Caco-2 (cell line): ENCODE measurements around the gene FUT2. TPM values are rescaled to one million over a fixed set of nuclear protein-coding genes. Genes with fewer than 3 reads are reported as not detected.

Experiments used
- BruUV-seq: library from RNA; stranded (reverse); fragments of 400-500 nt; replicated peaks from 2 replicates; lab custom pipeline; 2021; lab: Mats Ljungman, UMichigan
- CTCF ChIA-PET: fragments of 300-600 bp; sonication (Branson Sonifier 250); formaldehyde crosslinking; loops from one replicate; lab custom pipeline; 2022; ENCODE audit warnings: antibody characterized with exemption; lab: Charles Lee
- POLR2A ChIA-PET: fragments of 300-600 bp; sonication (Branson Sonifier 250); formaldehyde crosslinking; loops from one replicate; lab custom pipeline; 2022; ENCODE audit warnings: antibody characterized with exemption; lab: Charles Lee
- DNase-seq, 2 experiments: peaks; one replicate each; pipeline versions ENCODE4 v3.0.0 to v3.0.0-alpha.2; 2020 to 2022
- H3K27me3 ChIP-seq: replicated peaks from 2 replicates; pipeline ENCODE4 v1.6.0; 2011; ENCODE audit warnings: low read length; ENCODE audit not compliant: control insufficient read depth, insufficient read depth
- H3K36me3 ChIP-seq: 2 replicates; pipeline ENCODE4 v1.5.1; 2011; ENCODE audit warnings: low read length; ENCODE audit not compliant: control insufficient read depth, insufficient read depth
- H3K4me1 ChIP-seq: fragments of 250-450 bp; sonication (Bioruptor Pico); 2 replicates; pipeline ENCODE4 v1.5.1; 2020; ENCODE audit warnings: mild to moderate bottlenecking
- H3K4me3 ChIP-seq: 2 replicates; pipeline ENCODE4 v1.5.1; 2011; ENCODE audit warnings: low read depth, mild to moderate bottlenecking, control low read depth, low read length
- H3K9me3 ChIP-seq: fragments of 250-450 bp; sonication (Bioruptor Pico); 2 replicates; pipeline ENCODE4 v1.5.1; 2020; ENCODE audit warnings: mild to moderate bottlenecking, moderate library complexity
- H3K27ac Mint-ChIP-seq: one replicate; pipeline ENCODE4 v1.8.0; 2022; ENCODE audit warnings: mixed read lengths; ENCODE audit not compliant: unreplicated experiment
- H3K27me3 Mint-ChIP-seq: one replicate; pipeline ENCODE4 v1.8.0; 2022; ENCODE audit warnings: mixed read lengths; ENCODE audit not compliant: insufficient read depth, unreplicated experiment
- H3K36me3 Mint-ChIP-seq: one replicate; pipeline ENCODE4 v1.8.0; 2022; ENCODE audit warnings: mild to moderate bottlenecking, mixed read lengths; ENCODE audit not compliant: insufficient read depth, unreplicated experiment
- H3K4me1 Mint-ChIP-seq: one replicate; pipeline ENCODE4 v1.8.0; 2022; ENCODE audit warnings: low read depth, mixed read lengths; ENCODE audit not compliant: unreplicated experiment
- H3K4me3 Mint-ChIP-seq: one replicate; pipeline ENCODE4 v1.8.0; 2022; ENCODE audit warnings: mild to moderate bottlenecking, moderate library complexity, mixed read lengths; ENCODE audit not compliant: unreplicated experiment
- H3K9me3 Mint-ChIP-seq: one replicate; pipeline ENCODE4 v1.8.0; 2022; ENCODE audit warnings: mixed read lengths; ENCODE audit not compliant: unreplicated experiment
- CTCF ChIP-seq, 2 experiments: fragments of 200-600 bp in 1 of 2; IDR thresholded peaks; 1 replicate in 1 of 2; 2 replicates in 1 of 2; pipeline versions ENCODE4 v1.5.1 to v1.8.0; 2011 to 2022; ENCODE audit warnings: antibody characterized with exemption in 1 of 2, control low read depth in 1 of 2, inconsistent platforms in 1 of 2, low read depth in 1 of 2, low read length in 1 of 2, mild to moderate bottlenecking in 1 of 2, moderate library complexity in 1 of 2; ENCODE audit not compliant: insufficient read depth in 1 of 2, severe bottlenecking in 1 of 2, unreplicated experiment in 1 of 2
- intact Hi-C: fragments of 100-400 bp; cut with micrococcal nuclease; formaldehyde crosslinking; loops from one replicate; pipeline ENCODE4 v1.10.0; 2022; ENCODE audit not compliant: unreplicated experiment
- total RNA-seq: library from RNA; stranded (reverse); gene quantifications from 2 replicates; pipeline ENCODE4 v1.2.3, GENCODE V29; 2022

Gene FUT2
- total RNA-seq, 1 experiment from 2014 or later: 13.5 TPM

GRCh38 chr19:48672994-48673393 lies 22.8 kb upstream of the FUT2 start, which contains the start of gene NTN5:
TSS of gene NTN5 (minus strand) at chr19:48673017. CDS start at chr19:48670986, 2,031 bp downstream.
- Mint-ChIP-seq H3K9me3 (peaks cover 11% of the 10 kb centered on the region), H3K36me3 (no peaks in the 10 kb centered on the region), H3K4me3 (no peak within 1 kb of the TSS), H3K27me3 (no peaks in the 10 kb centered on the region), H3K4me1 (peaks cover 13% of the 10 kb centered on the region), H3K27ac (no peak within 1 kb of the TSS)
- no TSS peak for BruUV-seq
- H3K4me3 ChIP-seq: no peak within 1 kb of the TSS
- intact Hi-C loops: no loop called here
- no peak for DNase-seq
- POLR2A ChIA-PET: no interaction called here
- H3K27me3 ChIP-seq: no peaks in the 10 kb centered on the region
- CTCF ChIA-PET: no interaction called here
- peaks cover 6% of the 10 kb centered on the region for H3K4me1 ChIP-seq
- H3K9me3 ChIP-seq: no peaks in the 10 kb centered on the region
- no peaks in the 10 kb centered on the region for H3K36me3 ChIP-seq
- no peak for TF ChIP-seq CTCF (IDR thresholded peaks at IDR 0.05; ENCODE audit: insufficient read depth in 1 of 2, low read depth in 1 of 2, low read length in 1 of 2, severe bottlenecking in 1 of 2, unreplicated experiment in 1 of 2)

GRCh38 chr19:48673436-48674100 lies 22.2 kb upstream of the FUT2 start:
- no peak overlapping the region for H3K4me3 ChIP-seq
- BruUV-seq: no TSS peak
- ChIA-PET CTCF (interaction anchor here (0.6 to 2.6 kb wide), 3 partner anchors 22 to 271 kb away, joined by 3 to 31 read pairs (median 12); partner anchors contain the start of gene FUT2), POLR2A (no interaction called here)
- no peaks in the 10 kb centered on the region for H3K27me3 Mint-ChIP-seq
- no peaks in the 10 kb centered on the region for H3K27me3 ChIP-seq
- H3K36me3 Mint-ChIP-seq: no peaks in the 10 kb centered on the region
- no peak overlapping the region for H3K27ac Mint-ChIP-seq
- no peaks in the 10 kb centered on the region for H3K9me3 ChIP-seq
- H3K9me3 Mint-ChIP-seq: peaks cover 11% of the 10 kb centered on the region
- no peak overlapping the region for H3K4me3 Mint-ChIP-seq
- peaks cover 6% of the 10 kb centered on the region for H3K4me1 ChIP-seq
- intact Hi-C loops: no loop called here
- no peak for TF ChIP-seq CTCF (IDR thresholded peaks at IDR 0.05; ENCODE audit: insufficient read depth in 1 of 2, low read depth in 1 of 2, low read length in 1 of 2, severe bottlenecking in 1 of 2, unreplicated experiment in 1 of 2)
- H3K36me3 ChIP-seq: no peaks in the 10 kb centered on the region
- H3K4me1 Mint-ChIP-seq: peaks cover 13% of the 10 kb centered on the region
- DNase-seq: no peak

GRCh38 chr19:48674216-48674809 lies 21.5 kb upstream of the FUT2 start:
- H3K27ac Mint-ChIP-seq: no peak overlapping the region
- DNase-seq: no peak
- no TSS peak for BruUV-seq
- H3K4me1 Mint-ChIP-seq: peaks cover 13% of the 10 kb centered on the region
- no peaks in the 10 kb centered on the region for H3K9me3 ChIP-seq
- no peaks in the 10 kb centered on the region for H3K36me3 ChIP-seq
- CTCF ChIA-PET: interaction anchor here (0.6 to 2.6 kb wide), 8 partner anchors 13 to 589 kb away, joined by 3 to 31 read pairs (median 7); partner anchors contain the start of genes CA11 and FUT2
- TF ChIP-seq CTCF (IDR thresholded peaks at IDR 0.05; ENCODE audit: insufficient read depth in 1 of 2, low read depth in 1 of 2, low read length in 1 of 2, severe bottlenecking in 1 of 2, unreplicated experiment in 1 of 2): no peak
- no peak overlapping the region for H3K4me3 ChIP-seq
- H3K36me3 Mint-ChIP-seq: no peaks in the 10 kb centered on the region
- H3K4me1 ChIP-seq: peaks cover 6% of the 10 kb centered on the region
- peaks cover 10% of the 10 kb centered on the region for H3K9me3 Mint-ChIP-seq
- no peaks in the 10 kb centered on the region for H3K27me3 ChIP-seq
- no peaks in the 10 kb centered on the region for H3K27me3 Mint-ChIP-seq
- no peak overlapping the region for H3K4me3 Mint-ChIP-seq
- POLR2A ChIA-PET: no interaction called here
- intact Hi-C loops: no loop called here
